GM21423 (cell line): ENCODE data around the gene PHOX2A.

Experiments used
- ATAC-seq: cut with Tn5 transposase; IDR thresholded peaks from one replicate; pipeline ENCODE4 v1.9.1; 2021; ENCODE audit warnings: mild to moderate bottlenecking, moderate library complexity; ENCODE audit not compliant: unreplicated experiment

PHOX2A gene

GRCh38 chr11:72189455-72190250, 54.3 kb downstream of the PHOX2A start:
- ATAC-seq: no peak
